GM12891 (cell line): ENCODE data around the gene CNOT3.

ENCODE experiments used
- POLR2A ChIP-seq: IDR thresholded peaks from 2 replicates; pipeline ENCODE4 v1.6.1; 2011; ENCODE audit warnings: low read depth, low read length, control low read depth
- POLR2AphosphoS5 ChIP-seq: IDR thresholded peaks from 2 replicates; pipeline ENCODE4 v1.6.1; 2011; ENCODE audit warnings: low read depth, low read length, control low read depth

- TF ChIP-seq POLR2A, result no peak
- TF ChIP-seq POLR2AphosphoS5, result no peak
Measured at GRCh38 chr19:54106716-54107115, 30.8 kb upstream of the CNOT3 start.
